Measurements from ENCODE around the gene FOSB. TPM values are rescaled to one million over a fixed set of nuclear protein-coding genes. Genes with fewer than 3 reads are reported as not detected.

Gene FOSB
- total and polyA plus RNA-seq, 4 donors, result 0.18 to 1.3 (median 0.40) TPM

- 66% methylated on average over 6 of the region's 6 CpGs for WGBS
- Histone ChIP-seq H3K27me3 (ENCODE audit: control insufficient read depth in 4 of 4, insufficient read depth in 4 of 4, low read length in 3 of 4) (peaks cover 0 to 4% (median 2%) of the 10 kb centered on the region in 4 donors), H3K27ac (ENCODE audit: low read depth in 1 of 2, low read length in 2 of 2) (no peak overlapping the region), H3K4me3 (ENCODE audit: low read depth in 1 of 3, low read length in 3 of 3) (no peak overlapping the region), H3K9ac (ENCODE audit: low read depth in 1 of 2, low read length in 2 of 2) (no peak overlapping the region), H3K36me3 (ENCODE audit: control insufficient read depth in 4 of 4, insufficient read depth in 3 of 4, low read depth in 1 of 4, low read length in 3 of 4) (no peaks in the 10 kb centered on the region), H3K4me1 (ENCODE audit: control insufficient read depth in 4 of 4, insufficient read depth in 4 of 4, low read length in 3 of 4) (peaks cover 0 to 17% (median 9%) of the 10 kb centered on the region in 4 donors), H3K9me3 (ENCODE audit: control insufficient read depth in 4 of 4, low read length in 3 of 4) (no peaks in the 10 kb centered on the region)
- DNase-seq (ENCODE audit: low spot score), result no peak
- TF ChIP-seq FOXA2 (IDR thresholded peaks at IDR 0.05) (no peak), TAF1 (conservative IDR thresholded peaks at IDR 0.05) (no peak), GABPA (IDR thresholded peaks at IDR 0.05 in 1 of 2, conservative IDR thresholded peaks at IDR 0.05 in 1 of 2) (no peak), REST (IDR thresholded peaks at IDR 0.05) (no peak), ATF3 (IDR thresholded peaks at IDR 0.05) (no peak), RAD21 (IDR thresholded peaks at IDR 0.05) (no peak), NR2F2 (IDR thresholded peaks at IDR 0.05) (no peak), CTCF (IDR thresholded peaks at IDR 0.05; ENCODE audit: low read depth, low read length, missing input control) (no peak), HNF4A (conservative IDR thresholded peaks at IDR 0.05) (no peak), FOXA1 (IDR thresholded peaks at IDR 0.05) (no peak), JUND (IDR thresholded peaks at IDR 0.05) (no peak), RXRA (IDR thresholded peaks at IDR 0.05) (no peak), SP1 (IDR thresholded peaks at IDR 0.05) (no peak)
- TF ChIP-seq, protein P1, sequence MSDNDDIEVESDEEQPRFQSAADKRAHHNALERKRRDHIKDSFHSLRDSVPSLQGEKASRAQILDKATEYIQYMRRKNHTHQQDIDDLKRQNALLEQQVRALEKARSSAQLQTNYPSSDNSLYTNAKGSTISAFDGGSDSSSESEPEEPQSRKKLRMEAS (IDR thresholded peaks at IDR 0.05), result no peak
- TF ChIP-seq, protein P2, sequence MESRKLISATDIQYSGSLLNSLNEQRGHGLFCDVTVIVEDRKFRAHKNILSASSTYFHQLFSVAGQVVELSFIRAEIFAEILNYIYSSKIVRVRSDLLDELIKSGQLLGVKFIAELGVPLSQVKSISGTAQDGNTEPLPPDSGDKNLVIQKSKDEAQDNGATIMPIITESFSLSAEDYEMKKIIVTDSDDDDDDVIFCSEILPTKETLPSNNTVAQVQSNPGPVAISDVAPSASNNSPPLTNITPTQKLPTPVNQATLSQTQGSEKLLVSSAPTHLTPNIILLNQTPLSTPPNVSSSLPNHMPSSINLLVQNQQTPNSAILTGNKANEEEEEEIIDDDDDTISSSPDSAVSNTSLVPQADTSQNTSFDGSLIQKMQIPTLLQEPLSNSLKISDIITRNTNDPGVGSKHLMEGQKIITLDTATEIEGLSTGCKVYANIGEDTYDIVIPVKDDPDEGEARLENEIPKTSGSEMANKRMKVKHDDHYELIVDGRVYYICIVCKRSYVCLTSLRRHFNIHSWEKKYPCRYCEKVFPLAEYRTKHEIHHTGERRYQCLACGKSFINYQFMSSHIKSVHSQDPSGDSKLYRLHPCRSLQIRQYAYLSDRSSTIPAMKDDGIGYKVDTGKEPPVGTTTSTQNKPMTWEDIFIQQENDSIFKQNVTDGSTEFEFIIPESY (IDR thresholded peaks at IDR 0.05), result no peak
Observed at GRCh38 chr19:45475537-45476291, 7.9 kb downstream of the FOSB start.

Measured in liver (tissue), 9 donors.